Bronchial epithelial cell (primary cell): ENCODE results near the gene EVA1A. TPM values are rescaled to one million over a fixed set of nuclear protein-coding genes. Genes with fewer than 3 reads are reported as not detected.

ENCODE experiments used
- DNase-seq: peaks from one replicate; pipeline ENCODE4 v3.0.0-alpha.2; 2010; ENCODE audit warnings: low read depth
- FAIRE-seq: peaks from 2 replicates; lab custom pipeline; 2011; peaks lifted over from hg19 to GRCh38; lab: Jason Lieb, UNC
- H3K27me3 ChIP-seq: 2 replicates; pipeline ENCODE4 v1.5.1; 2011; ENCODE audit warnings: low read length; ENCODE audit not compliant: control insufficient read depth, insufficient read depth
- H3K36me3 ChIP-seq: 2 replicates; pipeline ENCODE4 v1.5.1; 2011; ENCODE audit warnings: low read length; ENCODE audit not compliant: control insufficient read depth, insufficient read depth
- H3K4me3 ChIP-seq: 2 replicates; pipeline ENCODE4 v1.5.1; 2011; ENCODE audit warnings: mild to moderate bottlenecking, low read depth, low read length, control low read depth
- total RNA-seq: library from RNA; depleted of rRNA; stranded (reverse); fragments of >200 nt; gene quantifications from 2 replicates; pipeline ENCODE4 v1.2.1, GENCODE V29; 2014
- TF ChIP-seq, protein P1 (sequence below): IDR thresholded peaks from 2 replicates; pipeline ENCODE4 v1.5.1; 2011; ENCODE audit warnings: mild to moderate bottlenecking, moderate library complexity, low read length, control low read depth, inconsistent platforms; ENCODE audit not compliant: insufficient read depth, severe bottlenecking

EVA1A gene
- total RNA-seq, 1 donor from 2014 or later, result 5.8 TPM

DNA sequence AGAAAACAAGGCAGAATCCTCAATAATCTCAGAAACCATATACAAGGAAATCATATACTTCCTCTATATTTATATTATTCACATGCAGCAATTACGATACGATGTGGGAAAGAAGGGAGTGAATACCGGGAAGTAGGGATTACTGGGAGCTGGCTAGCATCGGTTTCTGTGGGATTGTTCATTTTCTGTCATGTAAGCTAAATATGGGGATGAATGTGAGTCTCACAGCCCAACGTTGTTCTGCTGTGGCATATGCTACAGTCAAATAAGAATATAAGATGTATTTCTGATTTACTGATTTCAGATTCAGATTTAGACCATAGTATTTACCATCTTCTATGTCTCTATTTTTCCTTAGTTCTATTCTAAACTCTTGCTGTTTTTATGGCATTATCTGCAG is 113.6 kb downstream of the EVA1A start:
- FAIRE-seq (no peak), DNase-seq (no peak)
- Histone ChIP-seq H3K27me3 (no peaks in the 10 kb centered on the region), H3K36me3 (no peaks in the 10 kb centered on the region), H3K4me3 (no peak overlapping the region)
- TF ChIP-seq, protein P1, sequence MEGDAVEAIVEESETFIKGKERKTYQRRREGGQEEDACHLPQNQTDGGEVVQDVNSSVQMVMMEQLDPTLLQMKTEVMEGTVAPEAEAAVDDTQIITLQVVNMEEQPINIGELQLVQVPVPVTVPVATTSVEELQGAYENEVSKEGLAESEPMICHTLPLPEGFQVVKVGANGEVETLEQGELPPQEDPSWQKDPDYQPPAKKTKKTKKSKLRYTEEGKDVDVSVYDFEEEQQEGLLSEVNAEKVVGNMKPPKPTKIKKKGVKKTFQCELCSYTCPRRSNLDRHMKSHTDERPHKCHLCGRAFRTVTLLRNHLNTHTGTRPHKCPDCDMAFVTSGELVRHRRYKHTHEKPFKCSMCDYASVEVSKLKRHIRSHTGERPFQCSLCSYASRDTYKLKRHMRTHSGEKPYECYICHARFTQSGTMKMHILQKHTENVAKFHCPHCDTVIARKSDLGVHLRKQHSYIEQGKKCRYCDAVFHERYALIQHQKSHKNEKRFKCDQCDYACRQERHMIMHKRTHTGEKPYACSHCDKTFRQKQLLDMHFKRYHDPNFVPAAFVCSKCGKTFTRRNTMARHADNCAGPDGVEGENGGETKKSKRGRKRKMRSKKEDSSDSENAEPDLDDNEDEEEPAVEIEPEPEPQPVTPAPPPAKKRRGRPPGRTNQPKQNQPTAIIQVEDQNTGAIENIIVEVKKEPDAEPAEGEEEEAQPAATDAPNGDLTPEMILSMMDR, result no peak

Other genes starting within 250 kb of the EVA1A start
- 36.2 and 51.6 TPM in 2 replicates for gene MRPL19, start 85.8 kb upstream of the EVA1A start, total RNA-seq
- 10.0 and 14.0 TPM in 2 replicates for gene GCFC2, start 150.0 kb upstream of the EVA1A start, total RNA-seq